ENCODE measurements around the gene EFCAB6. TPM values are rescaled to one million over a fixed set of nuclear protein-coding genes. Genes with fewer than 3 reads are reported as not detected.

Gene EFCAB6
- total and polyA plus RNA-seq, 11 donors, result 0.53 to 2.3 (median 1.5) TPM

DNA sequence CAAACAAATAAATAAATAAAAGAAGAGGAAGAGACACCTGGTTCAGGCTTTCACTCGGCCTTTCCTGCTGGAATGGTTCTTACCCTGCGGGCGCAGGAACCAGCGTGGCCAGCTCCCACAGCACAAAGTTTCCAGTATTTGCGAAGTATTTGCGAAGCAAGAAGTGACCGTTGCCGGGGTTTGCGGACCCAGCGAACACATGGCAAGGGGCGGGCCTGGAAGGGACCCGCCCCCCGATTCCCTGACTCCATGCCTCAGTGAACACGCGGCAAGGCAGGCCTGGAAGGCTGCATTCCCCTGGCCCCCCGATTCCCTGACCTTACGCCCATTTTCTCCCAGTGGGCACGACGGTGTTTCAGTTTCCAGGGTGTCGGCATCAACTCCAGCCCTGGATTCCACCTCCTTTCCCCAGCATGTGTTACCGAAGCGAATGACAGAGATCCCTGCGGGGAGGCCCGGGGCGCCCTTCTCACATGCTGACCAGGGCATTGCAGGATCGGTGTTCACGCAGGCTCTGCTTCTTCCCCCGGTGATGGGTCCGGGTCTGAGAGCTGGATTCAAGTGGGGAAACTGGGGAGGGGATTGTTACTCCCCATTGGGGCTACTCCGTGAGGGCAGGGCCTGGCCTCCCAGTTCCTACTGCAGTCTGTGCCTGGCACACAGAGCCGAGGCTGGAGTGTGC is 297.5 kb downstream of the EFCAB6 start:
- Histone ChIP-seq H3K27me3 (peaks cover 0 to 17% (median 0%) of the 10 kb centered on the region in 9 donors), H3K27ac (no peak overlapping the region), H3K36me3 (no peaks in the 10 kb centered on the region), H3K4me1 (no peaks in the 10 kb centered on the region), H3K4me3 (no peak overlapping the region), H3K9me3 (no peaks in the 10 kb centered on the region)
- ATAC-seq (no peak), DNase-seq (no peak)
- intact Hi-C loops (cut with DNase I), result no loop called here
- no peak for TF ChIP-seq POLR2A (IDR thresholded peaks at IDR 0.05)
- TF ChIP-seq, protein P1, sequence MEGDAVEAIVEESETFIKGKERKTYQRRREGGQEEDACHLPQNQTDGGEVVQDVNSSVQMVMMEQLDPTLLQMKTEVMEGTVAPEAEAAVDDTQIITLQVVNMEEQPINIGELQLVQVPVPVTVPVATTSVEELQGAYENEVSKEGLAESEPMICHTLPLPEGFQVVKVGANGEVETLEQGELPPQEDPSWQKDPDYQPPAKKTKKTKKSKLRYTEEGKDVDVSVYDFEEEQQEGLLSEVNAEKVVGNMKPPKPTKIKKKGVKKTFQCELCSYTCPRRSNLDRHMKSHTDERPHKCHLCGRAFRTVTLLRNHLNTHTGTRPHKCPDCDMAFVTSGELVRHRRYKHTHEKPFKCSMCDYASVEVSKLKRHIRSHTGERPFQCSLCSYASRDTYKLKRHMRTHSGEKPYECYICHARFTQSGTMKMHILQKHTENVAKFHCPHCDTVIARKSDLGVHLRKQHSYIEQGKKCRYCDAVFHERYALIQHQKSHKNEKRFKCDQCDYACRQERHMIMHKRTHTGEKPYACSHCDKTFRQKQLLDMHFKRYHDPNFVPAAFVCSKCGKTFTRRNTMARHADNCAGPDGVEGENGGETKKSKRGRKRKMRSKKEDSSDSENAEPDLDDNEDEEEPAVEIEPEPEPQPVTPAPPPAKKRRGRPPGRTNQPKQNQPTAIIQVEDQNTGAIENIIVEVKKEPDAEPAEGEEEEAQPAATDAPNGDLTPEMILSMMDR (IDR thresholded peaks at IDR 0.05), result no peak
- 76 to 86% (median 81%) methylated on average over 26 to 31 of the region's 31 CpGs for WGBS, 4 donors

DNA sequence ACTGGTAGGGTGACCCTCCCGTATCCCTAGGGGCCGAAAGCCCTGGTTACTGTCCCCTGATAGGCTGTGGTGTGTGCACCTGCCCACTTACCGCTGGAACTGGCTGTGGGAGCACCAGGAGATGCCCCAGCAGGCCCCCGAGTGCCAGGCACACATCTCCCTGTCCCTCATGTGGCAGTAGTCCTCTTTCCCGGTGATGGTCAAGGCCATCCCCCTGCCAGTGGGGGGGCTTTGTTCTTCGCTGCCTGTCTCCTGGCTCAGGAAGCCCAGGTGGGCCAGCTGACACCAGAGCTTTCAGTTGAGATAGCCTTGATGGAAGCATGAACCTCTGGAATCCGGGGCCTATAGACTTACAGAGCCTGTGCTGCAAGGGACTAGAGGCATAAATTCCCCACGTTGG is 299.8 kb downstream of the EFCAB6 start:
- Histone ChIP-seq H3K27ac (no peak overlapping the region), H3K27me3 (peaks cover 0 to 17% (median 0%) of the 10 kb centered on the region in 9 donors), H3K4me1 (no peaks in the 10 kb centered on the region), H3K4me3 (no peak overlapping the region), H3K9me3 (no peaks in the 10 kb centered on the region), H3K36me3 (no peaks in the 10 kb centered on the region)
- TF ChIP-seq POLR2A (IDR thresholded peaks at IDR 0.05), result no peak
- TF ChIP-seq, protein P1 (IDR thresholded peaks at IDR 0.05), result no peak
- intact Hi-C loops (cut with DNase I), result no loop called here
- ATAC-seq, result no peak
- 74 to 88% (median 76%) methylated on average over 5 to 8 of the region's 8 CpGs for WGBS, 4 donors
- DNase-seq, result no peak

- Histone ChIP-seq H3K4me3 (no peak overlapping the region), H3K27me3 (peaks cover 0 to 17% (median 0%) of the 10 kb centered on the region in 9 donors), H3K27ac (no peak overlapping the region), H3K9me3 (no peaks in the 10 kb centered on the region), H3K36me3 (no peaks in the 10 kb centered on the region), H3K4me1 (no peaks in the 10 kb centered on the region)
- ATAC-seq (no peak), DNase-seq (no peak)
- WGBS, 4 donors, result 78 to 81% (median 80%) methylated on average over 16 of the region's 16 CpGs
- TF ChIP-seq, protein P1 (IDR thresholded peaks at IDR 0.05), result no peak
- no peak for TF ChIP-seq POLR2A (IDR thresholded peaks at IDR 0.05)
- intact Hi-C loops (cut with DNase I), result no loop called here
Observed at GRCh38 chr22:43511276-43511910, 300.7 kb downstream of the EFCAB6 start.

DNA sequence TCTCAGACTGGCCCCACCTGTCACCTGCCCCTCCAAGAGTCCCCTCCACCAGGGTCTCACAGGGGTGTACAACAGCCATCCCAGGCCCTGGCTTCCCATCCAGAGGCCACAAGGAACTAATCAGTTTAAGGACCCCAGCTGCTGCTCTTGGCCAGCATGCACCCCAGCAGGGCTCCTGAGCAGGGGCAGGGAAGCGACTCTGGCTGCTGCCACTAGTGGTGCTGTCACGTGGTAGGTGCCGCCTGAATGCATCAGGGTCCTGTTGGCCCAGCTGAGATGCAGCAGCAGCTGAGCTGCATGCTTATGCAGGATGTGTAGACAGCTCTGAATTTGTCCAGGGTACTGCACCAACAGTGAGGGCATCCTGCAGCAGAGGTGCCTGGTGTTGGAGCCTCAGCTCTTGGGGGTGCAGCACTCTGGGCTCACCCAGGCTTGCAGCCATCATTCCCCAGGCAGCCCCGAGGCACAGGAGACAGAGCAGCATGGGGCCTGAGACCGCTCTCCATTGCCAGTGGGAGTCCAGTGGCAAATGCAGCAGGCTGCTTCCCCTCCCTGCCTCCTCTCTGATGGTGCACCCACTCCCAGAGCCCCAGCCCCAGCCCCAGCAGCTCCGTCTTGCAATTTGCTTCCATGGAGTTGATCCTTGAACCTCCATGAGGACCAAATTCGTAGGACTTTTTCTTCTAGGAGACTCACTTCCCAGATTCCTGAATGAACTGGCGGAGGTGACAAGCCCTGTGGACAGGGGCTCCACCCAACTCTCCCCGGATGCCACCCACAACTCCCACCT is 301.6 kb downstream of the EFCAB6 start:
- 67 to 88% (median 72%) methylated on average over 8 to 9 of the region's 9 CpGs for WGBS, 4 donors
- no peak for ATAC-seq
- TF ChIP-seq POLR2A (IDR thresholded peaks at IDR 0.05), result no peak
- TF ChIP-seq, protein P1 (IDR thresholded peaks at IDR 0.05), result no peak

More for the DNA sequence above, 301.6 kb downstream of the EFCAB6 start:
- Histone ChIP-seq H3K27ac (no peak overlapping the region), H3K4me3 (no peak overlapping the region), H3K4me1 (no peaks in the 10 kb centered on the region), H3K9me3 (no peaks in the 10 kb centered on the region), H3K36me3 (no peaks in the 10 kb centered on the region), H3K27me3 (peaks cover 0 to 17% (median 0%) of the 10 kb centered on the region in 9 donors)
- intact Hi-C loops (cut with DNase I), result no loop called here
- no peak for DNase-seq

All from heart left ventricle (tissue), 16 donors.